Measurements from ENCODE around the gene NAALADL2. TPM values are rescaled to one million over a fixed set of nuclear protein-coding genes. Genes with fewer than 3 reads are reported as not detected.

NAALADL2 gene
- total RNA-seq, 1 donor from 2014 or later = 11.5 TPM

GRCh38 chr3:175287361-175287963, 428.3 kb downstream of the NAALADL2 start:
- TF ChIP-seq EZH2 (IDR thresholded peaks at IDR 0.05) = no peak
- TF ChIP-seq EZH2phosphoT487 (IDR thresholded peaks at IDR 0.05) = no peak
- H3K27ac Mint-ChIP-seq = no peak overlapping the region
- Histone ChIP-seq H3K4me1 (no peaks in the 10 kb centered on the region), H3K9ac (no peak overlapping the region), H2AFZ (replicated peaks) (no peak overlapping the region), H3K9me3 (ENCODE audit: low read depth) (no peaks in the 10 kb centered on the region), H3K27me3 (no peaks in the 10 kb centered on the region), H3K79me2 (ENCODE audit: low read depth) (no peaks in the 10 kb centered on the region), H3K4me3 (no peak overlapping the region), H3K4me2 (no peak overlapping the region), H3K36me3 (no peaks in the 10 kb centered on the region), H3K27ac (no peak overlapping the region), H4K20me1 (ENCODE audit: low read depth) (no peaks in the 10 kb centered on the region), H3F3A (ENCODE audit: low read depth) (no peaks in the 10 kb centered on the region)
- no peaks in the 10 kb centered on the region for H3K9me3 Mint-ChIP-seq
- no peaks in the 10 kb centered on the region for H3K36me3 Mint-ChIP-seq
- H3K4me3 Mint-ChIP-seq = no peak overlapping the region
- peaks cover 2% of the 10 kb centered on the region for H3K27me3 Mint-ChIP-seq (ENCODE audit: insufficient read depth, low read depth)
- no peaks in the 10 kb centered on the region for H3K4me1 Mint-ChIP-seq
- no peak for DNase-seq (ENCODE audit: low spot score)

DNA sequence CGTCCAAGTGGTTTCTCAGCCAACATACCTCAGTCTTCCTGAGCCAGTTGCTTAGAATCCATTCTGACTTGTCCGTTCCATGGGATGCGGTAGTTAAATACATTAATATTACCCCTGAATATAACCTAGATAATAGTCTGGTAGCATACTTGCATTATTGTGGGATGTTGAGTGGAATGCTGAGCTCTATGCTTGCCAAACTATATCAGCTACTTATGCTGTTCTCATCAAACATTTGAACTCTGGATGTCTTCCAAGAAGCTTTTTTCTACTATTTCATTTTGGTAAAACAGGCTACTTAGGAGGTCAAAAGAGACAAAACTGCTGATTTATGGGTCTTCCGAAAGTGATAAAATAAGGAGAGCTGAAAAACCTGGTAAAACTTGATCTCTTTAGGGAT, 429.5 kb downstream of the NAALADL2 start:
- no peaks in the 10 kb centered on the region for H3K9me3 Mint-ChIP-seq
- H3K27me3 Mint-ChIP-seq (ENCODE audit: insufficient read depth, low read depth) = peaks cover 2% of the 10 kb centered on the region
- no peaks in the 10 kb centered on the region for H3K36me3 Mint-ChIP-seq
- Histone ChIP-seq H3K4me2 (no peak overlapping the region), H3K36me3 (no peaks in the 10 kb centered on the region), H3K4me1 (no peaks in the 10 kb centered on the region), H3K9ac (no peak overlapping the region), H4K20me1 (ENCODE audit: low read depth) (no peaks in the 10 kb centered on the region), H3K27ac (no peak overlapping the region), H3K27me3 (no peaks in the 10 kb centered on the region), H3K9me3 (ENCODE audit: low read depth) (no peaks in the 10 kb centered on the region), H3F3A (ENCODE audit: low read depth) (no peaks in the 10 kb centered on the region), H3K79me2 (ENCODE audit: low read depth) (no peaks in the 10 kb centered on the region), H3K4me3 (no peak overlapping the region), H2AFZ (replicated peaks) (no peak overlapping the region)
- no peak overlapping the region for H3K4me3 Mint-ChIP-seq
- TF ChIP-seq EZH2phosphoT487 (IDR thresholded peaks at IDR 0.05) (no peak), CTCF (IDR thresholded peaks at IDR 0.05) (no peak), EZH2 (IDR thresholded peaks at IDR 0.05) (no peak)
- no peak overlapping the region for H3K27ac Mint-ChIP-seq
- no peaks in the 10 kb centered on the region for H3K4me1 Mint-ChIP-seq
- DNase-seq (ENCODE audit: low spot score) = no peak

DNA sequence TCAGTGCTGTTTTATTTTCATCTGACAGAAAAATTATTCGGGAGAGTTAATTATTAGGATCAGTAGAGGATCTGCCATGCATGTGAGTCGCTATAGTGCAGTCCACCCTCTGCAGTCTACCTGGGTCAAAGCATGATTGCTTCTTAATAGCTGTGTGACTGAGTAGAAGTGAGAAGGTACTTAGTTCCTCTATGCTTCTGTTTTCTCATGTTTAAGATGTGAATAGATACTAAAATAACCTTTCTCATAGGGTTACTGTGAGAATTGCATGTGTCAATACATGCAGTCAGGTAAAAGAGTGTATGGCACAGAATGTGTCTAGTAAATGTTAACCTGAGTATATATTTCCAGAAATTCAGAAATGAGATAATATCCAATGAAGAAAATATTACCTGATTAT, 435.7 kb downstream of the NAALADL2 start:
- no peaks in the 10 kb centered on the region for H3K27me3 Mint-ChIP-seq (ENCODE audit: insufficient read depth, low read depth)
- no peaks in the 10 kb centered on the region for H3K27me3 ChIP-seq
- H3K27ac Mint-ChIP-seq = no peak overlapping the region
- H4K20me1 ChIP-seq (ENCODE audit: low read depth) = no peaks in the 10 kb centered on the region
- no peaks in the 10 kb centered on the region for H3K4me1 ChIP-seq
- H3K36me3 ChIP-seq = no peaks in the 10 kb centered on the region
- H3K4me3 Mint-ChIP-seq = no peak overlapping the region
- no peaks in the 10 kb centered on the region for H3K36me3 Mint-ChIP-seq
- H3F3A ChIP-seq (ENCODE audit: low read depth) = no peaks in the 10 kb centered on the region
- H2AFZ ChIP-seq (replicated peaks) = no peak overlapping the region
- H3K4me3 ChIP-seq = no peak overlapping the region
- H3K9me3 Mint-ChIP-seq = no peaks in the 10 kb centered on the region
- DNase-seq (ENCODE audit: low spot score) = no peak
- TF ChIP-seq EZH2phosphoT487 (IDR thresholded peaks at IDR 0.05) (no peak), EZH2 (IDR thresholded peaks at IDR 0.05) (no peak), CTCF (IDR thresholded peaks at IDR 0.05) (no peak)
- H3K9me3 ChIP-seq (ENCODE audit: low read depth) = no peaks in the 10 kb centered on the region
- no peak overlapping the region for H3K4me2 ChIP-seq
- H3K9ac ChIP-seq = no peak overlapping the region
- H3K79me2 ChIP-seq (ENCODE audit: low read depth) = no peaks in the 10 kb centered on the region
- H3K27ac ChIP-seq = no peak overlapping the region
- H3K4me1 Mint-ChIP-seq = peaks cover 3% of the 10 kb centered on the region

DNA sequence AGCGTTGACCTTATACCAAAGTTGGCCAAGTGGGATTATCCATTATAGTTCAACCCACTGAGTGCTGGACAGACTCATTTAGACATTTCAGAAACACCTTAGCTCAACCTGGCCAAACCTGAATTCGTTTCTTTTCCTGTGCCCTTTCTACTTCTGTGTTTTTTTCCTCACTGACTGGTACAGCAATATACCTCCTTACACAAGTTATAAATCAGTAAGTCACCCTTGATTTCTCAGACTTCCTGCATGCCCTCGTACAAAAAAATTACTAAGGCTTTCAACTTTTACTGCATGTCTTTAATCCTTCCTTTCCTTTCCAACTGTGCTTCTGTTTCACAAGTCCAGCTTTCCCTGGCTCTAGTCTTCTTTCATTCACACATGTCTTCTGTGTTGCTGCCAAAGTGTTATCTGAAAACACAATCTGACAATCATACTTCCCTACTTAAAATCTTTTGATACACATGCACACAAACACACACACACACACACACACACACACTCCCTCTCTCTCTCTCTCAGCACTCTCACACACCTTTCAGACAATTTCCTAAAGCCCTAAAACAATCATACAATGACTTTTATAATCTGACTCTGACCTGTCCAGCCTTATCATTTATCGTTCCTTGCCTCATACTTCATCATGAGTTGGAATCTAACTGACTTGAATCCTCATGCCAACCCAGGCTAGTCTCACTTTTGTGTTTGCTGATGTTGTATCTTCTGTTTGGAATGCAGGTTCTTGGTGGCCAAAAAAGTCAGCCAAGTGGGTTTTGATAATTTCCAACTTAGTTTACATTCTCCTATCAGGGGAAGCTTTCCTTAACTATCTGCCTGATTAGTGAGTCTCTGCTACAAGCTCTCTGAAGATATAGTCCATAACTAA, 436.4 kb downstream of the NAALADL2 start:
- no peak overlapping the region for H3K9ac ChIP-seq
- H3K4me2 ChIP-seq = no peak overlapping the region
- H3K27ac Mint-ChIP-seq = no peak overlapping the region
- no peak overlapping the region for H2AFZ ChIP-seq (replicated peaks)
- H3K79me2 ChIP-seq (ENCODE audit: low read depth) = no peaks in the 10 kb centered on the region
- H3K27ac ChIP-seq = no peak overlapping the region
- H3K4me3 Mint-ChIP-seq = no peak overlapping the region
- no peaks in the 10 kb centered on the region for H4K20me1 ChIP-seq (ENCODE audit: low read depth)
- H3K27me3 Mint-ChIP-seq (ENCODE audit: insufficient read depth, low read depth) = no peaks in the 10 kb centered on the region
- H3K4me1 ChIP-seq = no peaks in the 10 kb centered on the region
- H3K36me3 Mint-ChIP-seq = no peaks in the 10 kb centered on the region
- no peaks in the 10 kb centered on the region for H3K27me3 ChIP-seq
- no peak overlapping the region for H3K4me3 ChIP-seq
- H3K9me3 ChIP-seq (ENCODE audit: low read depth) = no peaks in the 10 kb centered on the region
- H3K9me3 Mint-ChIP-seq = no peaks in the 10 kb centered on the region
- H3K4me1 Mint-ChIP-seq = peaks cover 3% of the 10 kb centered on the region
- no peaks in the 10 kb centered on the region for H3K36me3 ChIP-seq
- TF ChIP-seq CTCF (IDR thresholded peaks at IDR 0.05) = no peak
- TF ChIP-seq EZH2phosphoT487 (IDR thresholded peaks at IDR 0.05) = no peak
- TF ChIP-seq EZH2 (IDR thresholded peaks at IDR 0.05) = no peak
- H3F3A ChIP-seq (ENCODE audit: low read depth) = no peaks in the 10 kb centered on the region
- DNase-seq (ENCODE audit: low spot score) = no peak

All from neural progenitor cell (in vitro differentiated cells).